NCI-H146 (cell line): ENCODE measurements around the gene C19orf53.

ENCODE experiments used
- DNase-seq: peaks from one replicate; lab custom pipeline; 2025; lab: John Stamatoyannopoulos, UW

C19orf53 gene

DNA sequence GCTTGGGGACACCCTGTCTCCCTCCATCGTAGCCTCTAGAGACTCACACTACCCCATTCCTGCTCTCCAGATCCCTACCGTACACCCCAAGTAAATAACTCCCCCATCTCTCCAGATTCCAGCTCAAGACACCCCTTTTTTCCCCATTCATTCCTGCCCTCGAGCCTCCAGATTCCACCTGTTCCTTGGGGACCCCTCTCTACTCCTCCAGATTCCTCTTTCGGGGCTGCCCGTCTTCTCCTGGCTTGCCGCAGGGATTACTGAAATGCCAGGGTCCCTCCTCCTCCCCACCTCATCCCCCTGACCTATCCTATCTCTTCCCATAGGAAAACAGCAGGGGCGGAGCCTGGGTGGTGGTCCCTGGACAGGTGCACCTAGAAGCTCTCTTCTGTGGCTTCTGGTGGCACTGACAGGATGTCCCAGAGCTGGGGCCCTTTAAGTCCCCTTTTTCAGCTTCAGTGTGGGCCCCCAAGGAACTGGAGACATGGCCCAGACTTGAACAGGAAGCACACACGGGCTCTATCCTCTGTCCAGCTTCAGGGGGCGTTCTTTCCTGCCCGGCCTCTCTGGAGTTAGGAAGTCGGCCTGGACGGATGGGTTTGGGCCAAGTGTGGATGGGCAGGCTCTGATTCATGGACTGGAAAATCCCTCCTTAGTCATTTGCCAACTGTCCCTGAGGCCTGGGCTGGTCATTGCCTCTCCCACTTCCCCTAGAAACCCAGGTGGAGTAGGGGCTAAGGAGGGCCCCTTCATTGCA lies 22.2 kb downstream of the C19orf53 start:
- peak; percentile 10 for DNase-seq

DNA sequence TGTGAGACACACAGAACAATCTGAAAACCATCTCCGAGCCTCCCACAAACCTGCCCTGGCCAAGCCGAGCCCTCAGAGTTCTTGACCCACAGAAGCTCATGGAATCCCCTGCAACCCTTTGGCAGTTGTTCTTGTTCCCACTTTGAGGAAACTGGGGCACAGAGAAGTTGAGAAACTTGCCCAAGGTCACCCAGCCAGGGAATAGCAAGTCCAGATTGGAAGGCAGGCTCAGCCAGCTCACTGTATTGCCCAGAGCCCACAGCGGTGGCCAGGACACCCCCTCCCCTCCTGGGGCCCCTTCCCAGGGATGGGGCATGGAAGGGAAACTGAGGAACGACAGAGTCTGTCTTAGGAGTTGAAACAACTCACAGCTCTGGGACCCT lies 22.8 kb downstream of the C19orf53 start:
- no peak for DNase-seq

DNA sequence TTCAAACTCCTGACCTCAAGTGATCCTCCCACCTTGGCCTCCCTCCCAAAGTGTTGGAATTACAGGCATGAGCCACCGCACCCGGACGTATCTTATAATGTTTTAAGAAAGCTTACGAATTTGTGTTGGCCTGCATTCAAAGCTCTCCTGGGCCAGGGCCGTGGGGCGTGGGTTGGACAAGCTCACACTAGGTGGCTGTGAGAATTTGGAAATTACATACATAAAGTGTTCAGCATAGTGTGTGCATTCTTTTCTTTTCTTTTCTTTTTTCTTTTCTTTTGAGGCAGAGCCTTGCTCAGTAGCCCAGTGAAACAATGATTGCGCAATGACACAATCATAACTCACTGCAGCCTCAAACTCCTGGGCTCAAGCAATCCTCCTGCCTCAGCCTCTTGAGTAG lies 23.6 kb downstream of the C19orf53 start:
- DNase-seq, result no peak

DNA sequence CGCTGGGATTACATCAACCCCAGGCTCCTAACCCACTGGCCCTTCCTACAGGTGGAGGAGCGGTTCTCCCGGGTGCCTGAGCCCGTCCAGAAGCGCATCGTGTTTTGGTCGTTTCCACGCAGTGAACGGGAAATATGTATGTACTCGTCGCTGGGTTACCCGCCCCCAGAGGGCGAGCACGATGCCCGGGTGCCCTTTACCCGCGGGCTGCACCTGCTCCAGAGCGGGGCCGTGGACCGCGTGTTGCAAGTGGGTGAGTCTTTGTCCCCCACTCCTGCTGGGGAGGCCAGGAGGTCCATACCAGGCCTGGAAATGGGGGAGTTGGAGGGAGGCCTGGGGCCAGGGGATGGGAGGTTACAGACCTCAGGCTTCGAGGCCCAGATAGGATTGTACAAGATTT lies 25.4 kb downstream of the C19orf53 start:
- DNase-seq, result no peak

DNA sequence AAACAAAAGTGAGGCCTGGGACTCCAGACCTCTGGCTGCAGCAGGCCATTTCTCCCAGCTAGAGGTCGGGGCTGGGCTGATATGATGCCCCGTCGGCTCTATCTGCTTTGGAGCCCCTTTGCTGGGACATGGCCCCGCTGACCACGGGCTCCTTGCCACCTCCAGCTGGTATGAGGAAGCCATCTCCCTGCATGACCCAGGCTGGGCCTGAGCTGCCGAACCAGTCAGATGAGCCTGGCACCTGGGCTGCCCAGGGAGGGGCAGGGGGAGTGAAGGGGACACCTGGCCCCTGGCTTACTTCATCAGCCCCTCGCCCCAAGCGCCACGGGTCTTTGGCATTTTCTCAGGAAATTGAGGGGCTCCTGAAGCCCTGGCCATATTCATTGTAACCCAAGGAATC lies 28.8 kb downstream of the C19orf53 start:
- DNase-seq, result no peak

DNA sequence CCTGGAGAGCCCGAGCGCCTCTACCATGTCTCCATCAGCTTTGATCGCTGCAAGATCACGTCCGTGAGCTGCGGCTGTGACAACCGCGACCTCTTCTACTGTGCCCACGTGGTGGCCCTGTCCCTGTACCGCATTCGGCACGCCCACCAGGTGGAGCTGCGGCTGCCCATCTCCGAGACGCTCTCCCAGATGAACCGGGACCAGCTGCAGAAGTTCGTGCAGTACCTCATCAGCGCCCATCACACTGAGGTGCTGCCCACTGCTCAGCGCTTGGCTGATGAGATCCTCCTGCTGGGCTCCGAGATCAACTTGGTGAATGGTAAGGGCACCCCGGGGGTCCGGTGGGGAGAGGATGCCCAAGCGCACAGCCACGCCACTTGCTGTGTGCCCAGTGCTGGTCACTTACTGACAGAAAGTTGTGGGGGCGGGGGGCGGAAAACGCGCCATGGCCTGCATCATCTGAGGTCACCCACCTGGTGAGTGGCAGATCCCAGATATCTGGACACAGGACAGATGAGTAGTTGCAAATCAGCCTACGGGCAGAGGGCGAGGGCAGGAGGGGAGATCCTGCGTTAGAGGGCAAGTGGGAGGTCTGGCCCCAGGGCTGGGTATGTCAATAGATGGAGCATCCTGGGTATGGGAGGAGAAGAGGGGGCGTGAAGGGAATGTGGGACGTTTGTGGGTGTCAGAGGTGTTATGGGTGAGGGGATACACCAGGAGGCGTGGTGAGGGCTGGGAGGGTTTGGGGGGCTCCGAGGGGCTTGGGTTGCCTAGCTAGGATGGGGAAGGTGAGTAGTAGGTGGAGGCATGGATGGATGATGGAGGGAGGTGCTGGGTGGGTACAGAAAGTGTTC lies 30.8 kb downstream of the C19orf53 start:
- DNase-seq, result peak; percentile 12

DNA sequence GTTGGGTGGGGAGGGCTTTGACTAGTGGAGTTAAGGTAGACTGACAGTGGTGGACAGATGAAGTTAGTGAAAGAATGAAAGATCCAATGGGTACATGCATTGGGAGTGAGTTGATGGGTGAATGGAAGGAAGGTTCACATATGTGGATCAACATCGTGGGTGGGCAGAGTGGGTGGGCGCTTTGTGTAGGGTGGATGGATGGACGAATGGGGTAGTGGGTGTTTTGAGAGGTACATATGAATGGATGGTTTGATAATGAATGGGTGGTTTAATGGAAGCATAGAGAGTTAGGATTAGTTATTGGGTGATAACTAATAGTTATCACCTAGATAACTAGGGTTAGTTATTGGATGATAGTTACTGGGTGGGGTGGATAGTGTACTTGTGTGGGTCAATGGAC lies 32.5 kb downstream of the C19orf53 start:
- DNase-seq, result no peak

DNA sequence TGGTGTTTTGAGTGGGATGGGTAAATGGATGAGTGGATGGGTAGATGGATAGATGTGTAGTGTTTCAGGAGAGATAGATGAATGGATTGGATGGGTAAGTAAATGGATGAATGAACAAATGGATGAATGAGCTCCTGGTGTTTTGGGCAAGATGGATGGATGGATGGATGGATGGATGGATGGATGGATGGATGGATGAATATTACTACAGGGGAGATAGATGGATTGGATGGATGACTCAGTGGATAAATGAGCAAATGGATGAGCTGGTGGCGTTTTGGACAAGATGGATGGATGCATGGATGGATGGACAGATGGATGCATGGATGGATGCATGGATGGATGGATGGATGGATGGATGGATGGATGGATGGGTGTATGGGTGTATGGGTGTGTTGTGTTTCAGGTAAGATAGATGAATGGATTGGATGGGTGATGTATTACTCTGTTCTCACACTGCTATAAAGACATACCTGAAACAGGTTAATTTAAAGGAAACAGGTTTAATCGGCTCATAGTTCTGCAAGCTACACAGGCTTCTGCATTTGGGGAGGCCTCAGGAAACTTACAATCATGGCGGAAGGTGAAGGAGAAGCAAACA lies 33.3 kb downstream of the C19orf53 start:
- DNase-seq, result no peak

DNA sequence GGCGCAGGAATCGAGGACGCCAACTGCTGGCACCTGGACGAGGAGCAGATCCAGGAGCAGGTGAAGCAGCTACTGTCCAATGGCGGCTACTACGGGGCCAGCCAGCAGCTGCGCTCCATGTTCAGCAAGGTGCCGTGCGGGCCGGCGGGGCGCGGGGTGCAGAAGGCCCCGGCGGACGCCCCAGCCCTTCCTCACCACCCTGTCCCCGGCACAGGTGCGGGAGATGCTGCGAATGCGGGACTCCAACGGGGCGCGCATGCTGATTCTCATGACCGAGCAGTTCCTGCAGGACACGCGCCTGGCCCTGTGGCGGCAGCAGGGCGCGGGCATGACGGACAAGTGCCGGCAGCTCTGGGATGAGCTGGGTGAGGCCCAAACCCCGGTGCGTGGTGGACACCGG lies 34.6 kb downstream of the C19orf53 start:
- no peak for DNase-seq

DNA sequence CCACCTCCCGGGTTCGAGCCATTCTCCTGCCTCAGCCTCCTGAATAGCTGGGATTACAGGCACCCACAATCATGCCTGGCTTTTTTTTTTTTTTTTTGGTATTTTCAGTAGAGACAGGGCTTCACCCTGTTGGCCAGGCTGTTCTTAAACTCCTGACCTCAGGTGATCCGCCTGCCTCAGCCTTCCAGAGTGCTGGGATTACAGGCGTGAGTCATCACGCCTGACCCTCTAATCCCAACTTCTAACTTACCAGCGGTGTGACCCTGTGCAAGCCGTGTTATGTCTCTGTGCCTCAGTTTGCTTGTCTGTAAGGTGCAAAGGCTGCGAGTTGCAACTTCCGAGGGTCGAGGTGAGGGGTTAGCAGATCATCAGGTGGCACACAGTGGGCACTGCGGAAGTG lies 38.3 kb downstream of the C19orf53 start:
- no peak for DNase-seq

DNA sequence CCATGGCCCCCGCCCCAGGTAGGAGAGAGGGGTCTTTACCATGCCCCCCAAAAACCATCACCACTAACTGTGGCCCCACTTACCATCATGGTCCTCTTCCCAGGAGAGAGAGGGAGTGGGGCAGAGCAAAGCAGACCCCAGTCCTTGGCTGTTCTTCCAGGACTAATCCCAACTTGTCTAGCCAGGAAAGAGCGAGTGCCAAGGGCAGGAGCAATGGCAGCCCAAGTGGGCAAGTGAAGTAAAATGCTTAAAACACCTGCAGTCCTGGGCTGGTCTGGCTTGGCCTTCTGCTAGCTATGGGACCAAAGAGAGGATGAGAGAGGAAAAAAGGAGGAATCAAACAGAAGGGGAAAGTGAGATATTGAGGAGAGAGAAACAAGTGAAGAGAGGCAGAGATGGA lies 38.9 kb downstream of the C19orf53 start:
- no peak for DNase-seq

DNA sequence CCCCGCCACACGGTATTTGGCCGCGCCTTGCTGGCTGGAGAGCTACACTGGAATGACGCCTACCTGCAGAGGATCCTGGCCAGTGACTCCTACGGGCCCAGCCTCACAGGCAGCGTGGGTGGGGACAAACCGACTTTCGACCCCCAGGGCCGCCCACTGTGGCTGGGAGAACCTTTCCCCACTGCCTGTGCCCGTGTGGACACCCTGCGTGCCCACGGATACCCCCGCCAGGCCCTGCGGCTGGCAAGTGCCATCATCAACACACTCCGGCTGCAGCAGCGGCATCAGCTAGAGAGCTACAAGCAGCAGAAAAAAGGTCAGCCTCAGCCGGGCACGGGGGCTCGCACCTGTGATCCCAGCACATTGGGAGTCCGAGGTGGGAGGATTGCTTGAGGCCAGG lies 40.3 kb downstream of the C19orf53 start:
- DNase-seq, result no peak

DNA sequence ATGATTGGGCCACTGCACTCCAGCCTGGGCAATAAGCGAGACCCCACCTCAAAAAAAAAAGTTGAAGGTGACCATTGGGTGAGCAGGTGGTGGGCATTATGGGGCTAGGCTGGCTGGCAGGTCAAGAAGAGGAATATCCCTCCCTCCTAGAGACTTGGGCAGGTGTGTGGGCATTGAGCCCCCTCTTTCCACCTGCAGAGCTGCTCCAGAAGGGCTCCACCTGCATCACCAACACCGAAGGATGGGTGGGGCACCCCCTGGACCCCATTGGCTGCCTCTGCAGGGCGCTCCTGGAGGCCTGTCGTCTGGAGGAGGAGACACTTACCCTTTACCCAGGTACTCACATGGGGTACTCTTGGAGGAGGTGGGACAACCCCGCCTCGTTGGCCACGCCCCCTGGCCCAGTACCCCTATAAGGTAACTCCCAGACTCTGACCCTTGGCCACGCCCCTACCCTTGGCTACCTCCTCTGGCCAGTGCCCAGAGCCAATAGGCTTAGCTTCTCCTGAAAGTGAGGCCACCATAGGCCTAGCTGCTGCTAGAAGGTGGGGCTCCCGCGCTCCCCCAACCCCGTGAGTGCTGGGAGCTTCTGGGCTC lies 42.9 kb downstream of the C19orf53 start:
- DNase-seq, result peak; percentile 95

DNA sequence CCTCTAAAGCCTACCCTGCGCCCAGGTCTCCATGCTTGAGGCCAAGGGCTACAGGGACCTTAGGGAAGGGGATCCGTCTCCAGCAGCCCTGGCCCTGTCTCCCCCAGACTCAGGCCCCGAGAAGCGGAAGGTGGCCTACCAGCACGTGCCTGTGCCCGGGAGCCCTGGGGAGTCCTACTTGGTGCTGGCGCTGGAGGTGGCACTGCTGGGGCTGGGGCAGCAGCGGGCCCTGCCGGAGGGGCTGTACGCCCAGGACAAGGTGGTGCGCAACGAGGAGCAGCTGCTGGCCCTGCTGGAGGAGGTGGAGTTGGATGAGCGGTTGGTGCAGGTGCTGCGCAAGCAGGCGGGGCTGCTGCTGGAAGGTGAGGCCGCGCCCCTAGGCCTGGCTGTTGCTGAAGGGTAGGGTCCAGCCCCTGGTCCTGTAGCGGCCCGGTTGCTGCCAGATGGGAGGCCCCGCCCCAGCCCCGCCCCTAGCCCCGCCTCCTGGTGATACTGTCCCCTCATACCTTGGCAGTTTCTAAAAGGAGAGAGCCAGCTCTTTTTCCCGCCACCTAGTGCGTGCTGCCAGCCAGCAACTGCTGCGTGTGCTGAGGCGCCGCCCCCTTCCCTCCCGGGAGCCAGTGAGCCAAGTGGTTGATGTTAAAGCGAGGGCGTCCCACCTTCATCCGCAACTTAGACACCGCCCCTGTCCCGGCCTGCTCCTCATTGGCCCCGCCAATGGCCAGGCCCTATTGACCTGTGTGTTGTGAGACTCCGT lies 43.5 kb downstream of the C19orf53 start:
- peak; percentile 100 for DNase-seq

DNA sequence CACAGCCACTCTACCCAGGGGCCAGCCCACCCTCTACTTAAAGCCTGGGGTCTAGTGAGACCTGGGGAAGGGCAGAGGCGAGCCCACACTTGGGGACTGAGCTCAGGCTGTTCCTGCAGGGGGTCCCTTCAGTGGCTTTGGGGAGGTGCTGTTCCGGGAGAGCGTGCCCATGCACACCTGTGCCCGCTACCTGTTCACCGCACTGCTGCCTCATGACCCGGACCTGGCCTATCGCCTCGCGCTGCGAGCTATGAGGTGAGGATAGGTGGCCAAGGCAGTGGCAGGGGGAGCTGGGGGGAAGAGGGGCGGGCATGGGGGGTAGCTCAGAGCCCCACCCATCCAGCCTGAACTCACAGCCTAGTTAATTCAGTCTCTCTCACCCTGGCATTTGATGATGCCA lies 45.0 kb downstream of the C19orf53 start:
- no peak for DNase-seq

DNA sequence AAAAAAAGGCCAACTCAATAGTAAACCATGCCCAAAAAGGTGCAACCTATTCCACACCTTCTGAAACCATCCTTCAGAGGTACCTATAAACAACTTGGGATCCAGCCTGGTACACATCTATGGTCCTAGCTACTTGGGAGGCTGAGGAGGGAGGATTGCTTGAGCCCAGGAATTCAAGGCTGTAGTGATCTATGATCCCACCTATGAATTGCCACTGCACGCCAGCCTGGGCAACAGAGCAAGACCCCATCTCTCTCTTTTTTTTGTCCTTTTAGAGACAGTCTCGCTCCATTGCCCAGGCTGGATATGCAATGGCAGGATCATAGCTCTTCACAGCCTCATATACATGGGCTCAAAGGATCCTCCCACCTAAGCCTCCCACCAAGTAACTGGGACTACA lies 47.0 kb downstream of the C19orf53 start:
- DNase-seq, result no peak

DNA sequence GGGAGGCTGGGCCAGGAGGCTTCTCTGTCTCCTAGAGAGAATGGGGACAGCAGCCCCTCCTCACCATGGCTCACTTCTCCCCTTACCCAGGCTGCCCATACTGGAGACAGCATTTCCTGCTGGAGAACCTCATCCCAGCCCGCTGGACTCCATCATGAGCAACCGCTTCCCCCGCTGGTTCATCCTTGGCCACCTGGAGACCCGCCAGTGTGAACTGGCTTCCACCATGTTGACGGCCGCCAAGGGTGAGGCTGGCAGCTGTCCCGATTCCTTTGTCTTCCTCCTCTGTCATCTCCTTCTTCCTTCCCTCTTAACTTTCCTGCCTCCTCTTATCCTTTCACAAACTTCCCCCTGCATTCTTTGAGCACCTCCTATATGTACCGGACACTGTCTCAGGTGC lies 49.0 kb downstream of the C19orf53 start:
- DNase-seq, result no peak

DNA sequence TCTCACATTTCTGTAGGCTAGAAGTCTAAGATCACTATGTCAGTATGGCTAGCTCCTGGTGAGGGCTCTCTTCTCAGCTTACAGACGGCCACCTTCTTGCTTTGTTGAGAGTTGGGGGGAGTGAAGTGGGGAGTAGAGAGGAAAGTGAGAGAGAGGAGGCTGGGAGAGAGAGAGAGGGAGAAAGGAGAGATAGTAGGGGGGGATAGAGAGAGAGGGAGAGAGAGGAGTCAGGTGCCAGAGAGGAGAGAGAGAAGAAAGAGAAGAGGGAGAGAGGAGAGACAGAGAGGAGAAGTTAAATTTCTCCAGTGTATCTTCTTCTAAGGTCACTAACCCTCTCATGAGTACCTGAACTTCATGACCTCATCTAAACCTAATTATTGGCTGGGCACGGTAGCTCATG lies 49.6 kb downstream of the C19orf53 start:
- DNase-seq, result no peak

DNA sequence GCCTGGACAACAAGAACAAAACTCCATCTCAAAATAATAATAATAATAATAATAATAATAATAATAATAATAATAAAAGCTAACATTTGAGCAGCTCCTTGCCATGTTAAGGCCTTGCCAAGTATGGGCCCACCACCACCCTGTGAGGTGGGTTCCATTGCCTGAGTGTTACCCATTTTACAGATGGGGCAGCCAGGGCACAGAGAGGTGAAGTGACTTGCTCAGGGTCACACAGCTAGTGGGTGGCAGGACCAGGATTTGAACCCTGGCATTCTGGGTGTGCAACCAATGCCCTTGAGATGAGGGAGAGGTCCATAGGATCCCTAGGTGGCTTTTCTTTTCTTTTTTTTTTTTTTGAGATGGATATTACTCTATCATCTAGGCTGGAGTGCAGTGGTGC lies 50.4 kb downstream of the C19orf53 start:
- no peak for DNase-seq

DNA sequence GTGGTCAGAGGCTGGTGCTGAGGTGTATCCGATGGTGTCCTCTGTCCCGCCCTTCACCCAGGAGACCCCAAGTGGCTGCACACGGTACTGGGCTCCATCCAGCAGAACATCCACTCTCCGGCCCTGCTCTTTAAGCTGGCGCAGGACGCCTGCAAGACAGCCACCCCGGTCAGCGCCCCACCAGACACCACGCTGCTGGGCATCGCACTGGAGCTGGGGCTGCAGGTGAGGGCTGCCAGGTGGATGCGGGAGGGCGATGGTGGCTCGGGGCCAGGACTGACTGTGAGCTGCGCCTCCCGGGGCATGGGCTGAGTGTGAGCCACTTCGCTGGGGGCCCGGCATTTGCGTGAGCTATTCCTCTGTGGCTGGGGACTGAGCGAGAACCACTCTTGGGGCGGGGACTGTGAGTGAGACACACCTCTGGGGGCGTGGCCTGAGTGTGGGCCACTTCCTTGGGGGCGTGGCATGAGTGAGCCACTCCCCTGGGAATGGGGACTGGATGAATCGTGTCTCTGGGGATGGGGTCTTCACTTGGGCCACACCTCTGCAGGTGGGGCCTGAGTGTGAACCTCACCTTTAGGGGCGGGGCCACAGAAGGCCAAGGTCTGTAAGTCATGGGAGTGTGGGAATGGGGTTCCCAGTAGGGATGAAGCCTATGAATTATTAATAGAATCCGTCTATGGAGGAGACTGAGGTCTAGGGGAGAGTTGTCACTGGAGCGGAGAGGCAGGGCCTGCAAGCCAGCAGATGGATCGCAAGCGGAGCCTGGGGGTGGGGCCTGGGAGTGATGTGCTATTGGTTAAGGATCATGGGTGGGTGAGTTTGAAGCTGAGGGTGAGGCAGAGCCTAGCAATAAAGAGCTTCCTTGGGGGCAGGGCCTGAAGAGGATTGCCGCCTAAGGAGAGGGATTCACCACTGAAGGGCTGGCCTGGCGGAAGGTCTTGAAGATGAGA lies 51.5 kb downstream of the C19orf53 start:
- peak; percentile 34 for DNase-seq
